GM12878 (cell line): ENCODE results near the gene VEGFA. TPM values are rescaled to one million over a fixed set of nuclear protein-coding genes. Genes with fewer than 3 reads are reported as not detected.

Source experiments
- ATAC-seq: fragments of 200-7000 bp; cut with Tn5 transposase; 3 replicates; pipeline ENCODE4 v1.9.1; 2020; ENCODE audit warnings: mild to moderate bottlenecking, moderate library complexity
- BruUV-seq: library from RNA; stranded (reverse); fragments of 400-500 nt; replicated peaks from 2 replicates; lab custom pipeline; 2021; lab: Mats Ljungman, UMichigan
- CTCF ChIA-PET: fragments of 300-600 bp; sonication (Branson Sonifier 250); formaldehyde crosslinking; extraction: SDS; loops from one replicate; lab custom pipeline; 2021; ENCODE audit warnings: inconsistent platforms; lab: Yijun Ruan, JAX
- POLR2A ChIA-PET: fragments of 350-600 bp; formaldehyde crosslinking; extraction: SDS; loops from one replicate; lab custom pipeline; 2021; ENCODE audit warnings: inconsistent platforms; lab: Charles Lee
- RAD21 ChIA-PET: fragments of 300-600 bp; sonication (Branson Sonifier 250); formaldehyde crosslinking; loops from one replicate; lab custom pipeline; 2023; ENCODE audit warnings: antibody characterized with exemption; ENCODE audit not compliant: unreplicated experiment; lab: Charles Lee
- SMC1A ChIA-PET: fragments of 300-600 bp; sonication (Branson Sonifier 250); formaldehyde crosslinking; loops from one replicate; lab custom pipeline; 2023; ENCODE audit not compliant: unreplicated experiment, uncharacterized antibody; lab: Charles Lee
- DNase-seq: peaks from one replicate; pipeline ENCODE4 v3.0.0-alpha.2; 2011; ENCODE audit warnings: low read depth, low spot score
- FAIRE-seq: peaks from 3 replicates; lab custom pipeline; 2011; peaks lifted over from hg19 to GRCh38; lab: Jason Lieb, UNC
- H2AFZ ChIP-seq: 2 replicates; pipeline ENCODE4 v1.6.0; 2011; ENCODE audit warnings: low read depth, low read length, control low read depth; ENCODE audit not compliant: control insufficient read depth
- H3K27ac ChIP-seq: 2 replicates; pipeline ENCODE4 v1.5.1; 2011; ENCODE audit warnings: control low read depth; ENCODE audit not compliant: control insufficient read depth, insufficient read depth
- H3K27me3 ChIP-seq, 2 experiments: replicated peaks in 1 of 2; 2 replicates each; pipeline versions ENCODE4 v1.6.0 to v1.6.1; 2011; ENCODE audit warnings: low read length in 1 of 2; ENCODE audit not compliant: control insufficient read depth in 2 of 2, insufficient read depth in 2 of 2
- H3K36me3 ChIP-seq, 2 experiments: 2 replicates each; pipeline ENCODE4 v1.5.1; 2011; ENCODE audit warnings: low read length in 1 of 2; ENCODE audit not compliant: control insufficient read depth in 2 of 2, insufficient read depth in 2 of 2
- H3K4me1 ChIP-seq: 2 replicates; pipeline ENCODE4 v1.6.1; 2011; ENCODE audit warnings: mild to moderate bottlenecking, low read length, moderate library complexity, mixed read lengths; ENCODE audit not compliant: control insufficient read depth, insufficient read depth
- H3K4me2 ChIP-seq: 2 replicates; pipeline ENCODE4 v1.6.0; 2011; ENCODE audit warnings: control low read depth; ENCODE audit not compliant: control insufficient read depth, insufficient read depth
- H3K4me3 ChIP-seq: fragments of 200-600 bp; sonication (generic); 2 replicates; pipeline ENCODE4 v1.5.1; 2016
- H3K79me2 ChIP-seq: 2 replicates; pipeline ENCODE4 v1.6.0; 2011; ENCODE audit warnings: low read length; ENCODE audit not compliant: control insufficient read depth, insufficient read depth
- H3K9ac ChIP-seq: 2 replicates; pipeline ENCODE4 v1.8.0; 2011; ENCODE audit warnings: low read length, control low read depth, mixed read lengths; ENCODE audit not compliant: control insufficient read depth, insufficient read depth
- H3K9me3 ChIP-seq: replicated peaks from 3 replicates; pipeline ENCODE4 v1.5.1; 2011; ENCODE audit warnings: mild to moderate bottlenecking, low read length; ENCODE audit not compliant: control insufficient read depth, insufficient read depth
- H4K20me1 ChIP-seq: 2 replicates; pipeline ENCODE4 v1.6.0; 2011; ENCODE audit not compliant: control insufficient read depth, insufficient read depth
- BACH1 ChIP-seq: fragments of 450-650 bp; IDR thresholded peaks from 2 replicates; pipeline ENCODE4 v1.6.1; 2017; ENCODE audit warnings: mild to moderate bottlenecking, borderline replicate concordance
- E4F1 ChIP-seq: fragments of 450-650 bp; IDR thresholded peaks from 2 replicates; pipeline ENCODE4 v1.6.1; 2018; ENCODE audit warnings: borderline replicate concordance, mild to moderate bottlenecking; ENCODE audit not compliant: partially characterized antibody
- MTA2 ChIP-seq: fragments of 450-650 bp; IDR thresholded peaks from 2 replicates; pipeline ENCODE4 v1.6.1; 2016; ENCODE audit warnings: low read depth, mild to moderate bottlenecking, moderate library complexity
- NR2C1 ChIP-seq: fragments of 450-650 bp; IDR thresholded peaks from 2 replicates; pipeline ENCODE4 v1.6.1; 2017; ENCODE audit warnings: antibody characterized with exemption, mild to moderate bottlenecking, moderate library complexity
- SMARCA5 ChIP-seq: fragments of 450-650 bp; IDR thresholded peaks from 2 replicates; pipeline ENCODE4 v1.6.1; 2017; ENCODE audit warnings: mild to moderate bottlenecking
- WGBS: methylation state at CpG from one replicate; pipeline ENCODE4 v1.1.6; 2016; ENCODE audit warnings: low lambda C conversion rate; ENCODE audit not compliant: insufficient replicate concordance, insufficient coverage; ENCODE audit errors: missing lambda C conversion rate; 5-methylcytosine and 5-hydroxymethylcytosine counted together
- in situ Hi-C: fragments of 300-500 bp; cut with MboI; formaldehyde crosslinking; loops from 9 replicates; pipeline ENCODE4 v1.14.3; 2018; ENCODE audit warnings: mixed read lengths
- intact Hi-C: fragments of 100-400 bp; cut with micrococcal nuclease; formaldehyde crosslinking; loops from one replicate; pipeline ENCODE4 v1.14.2; 2022; ENCODE audit not compliant: unreplicated experiment
- polyA plus RNA-seq, 11 experiments: library from polyadenylated mRNA; depleted of rRNA in 4 of 11; unstranded in 6 of 11; stranded (reverse) in 5 of 11; fragments of >200 nt; fragmentation: Nextera tagmentation in 4 of 11; fragmentation: Illumina TruSeq in 1 of 11; extraction: Ambion mirVana in 4 of 11; extraction: Trizol in 1 of 11; gene quantifications; 1 replicate in 1 of 11; 2 replicates in 10 of 11; pipeline versions ENCODE4 v1.2.1 to v1.2.3, GENCODE V29; 2011 to 2016; ENCODE audit warnings: inconsistent platforms in 2 of 11, missing spikeins in 2 of 11, low read depth in 1 of 11
- total RNA-seq, 4 experiments: library from RNA; depleted of rRNA in 3 of 4; stranded (reverse); fragments of >200 nt in 3 of 4; fragmentation: Illumina TruSeq in 1 of 4; extraction: Trizol in 1 of 4; gene quantifications; 2 replicates each; pipeline versions ENCODE4 v1.2.1 to v1.2.3, GENCODE V29; 2013 to 2021
- TF ChIP-seq, protein P1 (sequence below): IDR thresholded peaks from 2 replicates; pipeline ENCODE4 v1.6.1; 2012; ENCODE audit warnings: improper control_type of control experiment, low read depth, low read length; ENCODE audit not compliant: insufficient replicate concordance
- TF ChIP-seq, protein P2 (sequence below): fragments of 450-650 bp; formaldehyde crosslinking; IDR thresholded peaks from 2 replicates; pipeline ENCODE4 v1.4.0; 2020; ENCODE audit warnings: mild to moderate bottlenecking, moderate library complexity
- TF ChIP-seq, protein P3 (sequence below): fragments of 450-650 bp; IDR thresholded peaks from 2 replicates; pipeline ENCODE4 v1.6.1; 2016; ENCODE audit warnings: mild to moderate bottlenecking

Gene VEGFA
- total and polyA plus RNA-seq, 10 of the 15 experiments (the other 5 are each of a cell fraction or from before 2014, with no cell fraction given) = 0.96 to 140 (median 16.9) TPM

DNA sequence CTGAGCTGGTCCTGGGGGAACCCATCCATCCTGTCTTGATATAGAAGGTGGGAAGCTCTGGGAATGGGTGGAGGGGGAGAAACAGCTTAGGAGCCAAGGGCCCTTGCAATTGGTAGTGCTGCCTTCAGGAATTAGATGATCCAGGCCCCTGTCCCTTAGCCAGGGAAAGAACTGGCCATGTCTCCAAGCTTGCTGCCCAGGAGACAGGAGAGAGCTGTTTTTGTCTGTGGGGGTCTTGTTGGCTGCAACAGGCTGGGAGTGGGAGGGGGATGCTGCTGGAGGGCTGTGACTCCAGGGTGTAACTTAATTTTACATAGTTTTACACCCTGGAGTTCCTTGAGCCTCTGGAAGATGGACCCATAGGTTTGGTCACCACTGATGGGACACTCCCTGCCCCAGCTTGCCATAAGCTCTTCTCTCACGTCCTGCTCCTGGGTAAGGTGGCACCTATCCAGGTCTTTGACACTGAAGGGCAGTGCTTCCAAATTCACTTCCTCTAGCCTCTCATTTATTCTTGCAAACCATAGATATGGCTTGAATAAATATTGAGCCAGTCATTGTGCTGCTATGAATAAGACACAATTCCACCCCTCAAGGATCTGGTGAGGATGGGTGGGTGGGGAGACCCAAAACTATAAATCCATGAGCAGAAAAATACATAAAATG, 16.8 kb downstream of the VEGFA start:
- ChIA-PET RAD21 (interaction anchor here (0.6 to 0.9 kb wide), 3 partner anchors 10 to 150 kb away, joined by 3 to 4 read pairs (median 3); no protein-coding TSS in a partner anchor), POLR2A (interaction anchor here (0.6 to 1.0 kb wide), 2 partner anchors 23 to 72 kb away, joined by 3 read pairs; no protein-coding TSS in a partner anchor), SMC1A (interaction anchor here (0.7 to 1.6 kb wide), 2 partner anchors 292 to 297 kb away, joined by 3 read pairs; no protein-coding TSS in a partner anchor), CTCF (interaction anchor here (0.9 to 1.8 kb wide), 2 partner anchors 13 to 264 kb away, joined by 3 to 9 read pairs; no protein-coding TSS in a partner anchor)
- 44% methylated on average over 1 of the region's 1 CpG for WGBS
- no peak for ATAC-seq
- H3K4me2 ChIP-seq = no peak overlapping the region
- H3K4me3 ChIP-seq = no peak overlapping the region
- H3K9me3 ChIP-seq = no peaks in the 10 kb centered on the region
- H3K27me3 ChIP-seq = no peaks in the 10 kb centered on the region
- H3K4me1 ChIP-seq = no peaks in the 10 kb centered on the region
- FAIRE-seq = peak; percentile 27
- intact Hi-C loops = no loop called here
- no peak overlapping the region for H3K27ac ChIP-seq
- in situ Hi-C loops = no loop called here
- H3K36me3 ChIP-seq = peaks cover 11 to 22% of the 10 kb centered on the region in 2 experiments
- no peaks in the 10 kb centered on the region; the same call in 1 of the 2 replicates for H3K79me2 ChIP-seq
- H2AFZ ChIP-seq = no peak overlapping the region
- no peak overlapping the region for H3K9ac ChIP-seq
- no peak for DNase-seq
- H4K20me1 ChIP-seq = no peaks in the 10 kb centered on the region
- BruUV-seq = no TSS peak
- TF ChIP-seq MTA2 (no peak), NR2C1 (no peak), E4F1 (no peak), SMARCA5 (no peak), BACH1 (peak; percentile 14; the same call in 1 of the 2 replicates)
- TF ChIP-seq, protein P1, sequence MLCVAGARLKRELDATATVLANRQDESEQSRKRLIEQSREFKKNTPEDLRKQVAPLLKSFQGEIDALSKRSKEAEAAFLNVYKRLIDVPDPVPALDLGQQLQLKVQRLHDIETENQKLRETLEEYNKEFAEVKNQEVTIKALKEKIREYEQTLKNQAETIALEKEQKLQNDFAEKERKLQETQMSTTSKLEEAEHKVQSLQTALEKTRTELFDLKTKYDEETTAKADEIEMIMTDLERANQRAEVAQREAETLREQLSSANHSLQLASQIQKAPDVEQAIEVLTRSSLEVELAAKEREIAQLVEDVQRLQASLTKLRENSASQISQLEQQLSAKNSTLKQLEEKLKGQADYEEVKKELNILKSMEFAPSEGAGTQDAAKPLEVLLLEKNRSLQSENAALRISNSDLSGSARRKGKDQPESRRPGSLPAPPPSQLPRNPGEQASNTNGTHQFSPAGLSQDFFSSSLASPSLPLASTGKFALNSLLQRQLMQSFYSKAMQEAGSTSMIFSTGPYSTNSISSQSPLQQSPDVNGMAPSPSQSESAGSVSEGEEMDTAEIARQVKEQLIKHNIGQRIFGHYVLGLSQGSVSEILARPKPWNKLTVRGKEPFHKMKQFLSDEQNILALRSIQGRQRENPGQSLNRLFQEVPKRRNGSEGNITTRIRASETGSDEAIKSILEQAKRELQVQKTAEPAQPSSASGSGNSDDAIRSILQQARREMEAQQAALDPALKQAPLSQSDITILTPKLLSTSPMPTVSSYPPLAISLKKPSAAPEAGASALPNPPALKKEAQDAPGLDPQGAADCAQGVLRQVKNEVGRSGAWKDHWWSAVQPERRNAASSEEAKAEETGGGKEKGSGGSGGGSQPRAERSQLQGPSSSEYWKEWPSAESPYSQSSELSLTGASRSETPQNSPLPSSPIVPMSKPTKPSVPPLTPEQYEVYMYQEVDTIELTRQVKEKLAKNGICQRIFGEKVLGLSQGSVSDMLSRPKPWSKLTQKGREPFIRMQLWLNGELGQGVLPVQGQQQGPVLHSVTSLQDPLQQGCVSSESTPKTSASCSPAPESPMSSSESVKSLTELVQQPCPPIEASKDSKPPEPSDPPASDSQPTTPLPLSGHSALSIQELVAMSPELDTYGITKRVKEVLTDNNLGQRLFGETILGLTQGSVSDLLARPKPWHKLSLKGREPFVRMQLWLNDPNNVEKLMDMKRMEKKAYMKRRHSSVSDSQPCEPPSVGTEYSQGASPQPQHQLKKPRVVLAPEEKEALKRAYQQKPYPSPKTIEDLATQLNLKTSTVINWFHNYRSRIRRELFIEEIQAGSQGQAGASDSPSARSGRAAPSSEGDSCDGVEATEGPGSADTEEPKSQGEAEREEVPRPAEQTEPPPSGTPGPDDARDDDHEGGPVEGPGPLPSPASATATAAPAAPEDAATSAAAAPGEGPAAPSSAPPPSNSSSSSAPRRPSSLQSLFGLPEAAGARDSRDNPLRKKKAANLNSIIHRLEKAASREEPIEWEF = no peak
- TF ChIP-seq, protein P2, sequence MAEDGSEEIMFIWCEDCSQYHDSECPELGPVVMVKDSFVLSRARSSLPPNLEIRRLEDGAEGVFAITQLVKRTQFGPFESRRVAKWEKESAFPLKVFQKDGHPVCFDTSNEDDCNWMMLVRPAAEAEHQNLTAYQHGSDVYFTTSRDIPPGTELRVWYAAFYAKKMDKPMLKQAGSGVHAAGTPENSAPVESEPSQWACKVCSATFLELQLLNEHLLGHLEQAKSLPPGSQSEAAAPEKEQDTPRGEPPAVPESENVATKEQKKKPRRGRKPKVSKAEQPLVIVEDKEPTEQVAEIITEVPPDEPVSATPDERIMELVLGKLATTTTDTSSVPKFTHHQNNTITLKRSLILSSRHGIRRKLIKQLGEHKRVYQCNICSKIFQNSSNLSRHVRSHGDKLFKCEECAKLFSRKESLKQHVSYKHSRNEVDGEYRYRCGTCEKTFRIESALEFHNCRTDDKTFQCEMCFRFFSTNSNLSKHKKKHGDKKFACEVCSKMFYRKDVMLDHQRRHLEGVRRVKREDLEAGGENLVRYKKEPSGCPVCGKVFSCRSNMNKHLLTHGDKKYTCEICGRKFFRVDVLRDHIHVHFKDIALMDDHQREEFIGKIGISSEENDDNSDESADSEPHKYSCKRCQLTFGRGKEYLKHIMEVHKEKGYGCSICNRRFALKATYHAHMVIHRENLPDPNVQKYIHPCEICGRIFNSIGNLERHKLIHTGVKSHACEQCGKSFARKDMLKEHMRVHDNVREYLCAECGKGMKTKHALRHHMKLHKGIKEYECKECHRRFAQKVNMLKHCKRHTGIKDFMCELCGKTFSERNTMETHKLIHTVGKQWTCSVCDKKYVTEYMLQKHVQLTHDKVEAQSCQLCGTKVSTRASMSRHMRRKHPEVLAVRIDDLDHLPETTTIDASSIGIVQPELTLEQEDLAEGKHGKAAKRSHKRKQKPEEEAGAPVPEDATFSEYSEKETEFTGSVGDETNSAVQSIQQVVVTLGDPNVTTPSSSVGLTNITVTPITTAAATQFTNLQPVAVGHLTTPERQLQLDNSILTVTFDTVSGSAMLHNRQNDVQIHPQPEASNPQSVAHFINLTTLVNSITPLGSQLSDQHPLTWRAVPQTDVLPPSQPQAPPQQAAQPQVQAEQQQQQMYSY (CRISPR knock-in tag) = no peak
- TF ChIP-seq, protein P3, sequence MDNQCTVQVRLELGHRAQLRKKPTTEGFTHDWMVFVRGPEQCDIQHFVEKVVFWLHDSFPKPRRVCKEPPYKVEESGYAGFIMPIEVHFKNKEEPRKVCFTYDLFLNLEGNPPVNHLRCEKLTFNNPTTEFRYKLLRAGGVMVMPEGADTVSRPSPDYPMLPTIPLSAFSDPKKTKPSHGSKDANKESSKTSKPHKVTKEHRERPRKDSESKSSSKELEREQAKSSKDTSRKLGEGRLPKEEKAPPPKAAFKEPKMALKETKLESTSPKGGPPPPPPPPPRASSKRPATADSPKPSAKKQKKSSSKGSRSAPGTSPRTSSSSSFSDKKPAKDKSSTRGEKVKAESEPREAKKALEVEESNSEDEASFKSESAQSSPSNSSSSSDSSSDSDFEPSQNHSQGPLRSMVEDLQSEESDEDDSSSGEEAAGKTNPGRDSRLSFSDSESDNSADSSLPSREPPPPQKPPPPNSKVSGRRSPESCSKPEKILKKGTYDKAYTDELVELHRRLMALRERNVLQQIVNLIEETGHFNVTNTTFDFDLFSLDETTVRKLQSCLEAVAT = no peak
